Bronchial epithelial cell (primary cell): ENCODE measurements around the gene MTF2. TPM values are rescaled to one million over a fixed set of nuclear protein-coding genes. Genes with fewer than 3 reads are reported as not detected.
A peak's percentile ranks its signal among the peaks of the same experiment; 100 is the strongest.
"Not testable (repeated sequence)": the region's sequence is repeated elsewhere in the genome, so short reads cannot be mapped to it uniquely, and the experiment has no call there.

Experiments
- DNase-seq: peaks from one replicate; pipeline ENCODE4 v3.0.0-alpha.2; 2010; ENCODE audit warnings: low read depth
- FAIRE-seq: peaks from 2 replicates; lab custom pipeline; 2011; peaks lifted over from hg19 to GRCh38; lab: Jason Lieb, UNC
- H3K27me3 ChIP-seq: 2 replicates; pipeline ENCODE4 v1.5.1; 2011; ENCODE audit warnings: low read length; ENCODE audit not compliant: control insufficient read depth, insufficient read depth
- H3K36me3 ChIP-seq: 2 replicates; pipeline ENCODE4 v1.5.1; 2011; ENCODE audit warnings: low read length; ENCODE audit not compliant: control insufficient read depth, insufficient read depth
- H3K4me3 ChIP-seq: 2 replicates; pipeline ENCODE4 v1.5.1; 2011; ENCODE audit warnings: mild to moderate bottlenecking, low read depth, low read length, control low read depth
- CTCF ChIP-seq: IDR thresholded peaks from 2 replicates; pipeline ENCODE4 v1.5.1; 2011; ENCODE audit warnings: mild to moderate bottlenecking, moderate library complexity, low read length, control low read depth, inconsistent platforms; ENCODE audit not compliant: insufficient read depth, severe bottlenecking
- total RNA-seq: library from RNA; depleted of rRNA; stranded (reverse); fragments of >200 nt; gene quantifications from 2 replicates; pipeline ENCODE4 v1.2.1, GENCODE V29; 2014

MTF2 gene
- total RNA-seq, 1 donor from 2014 or later: 20.3 TPM

- no peak for TF ChIP-seq CTCF
- Histone ChIP-seq H3K36me3 (peaks cover 3% of the 10 kb centered on the region), H3K27me3 (no peaks in the 10 kb centered on the region), H3K4me3 (no peak overlapping the region)
- FAIRE-seq (no peak), DNase-seq (peak; percentile 43)
Measured at GRCh38 chr1:93155335-93155734, 76.3 kb downstream of the MTF2 start.

GRCh38 chr1:93159337-93159736 lies 80.3 kb downstream of the MTF2 start:
- no peak for TF ChIP-seq CTCF
- FAIRE-seq (no peak), DNase-seq (no peak)
- Histone ChIP-seq H3K27me3 (no peaks in the 10 kb centered on the region), H3K4me3 (no peak overlapping the region), H3K36me3 (peaks cover 2% of the 10 kb centered on the region)

- H3K27me3 ChIP-seq, H3K36me3 ChIP-seq, FAIRE-seq, DNase-seq, H3K4me3 ChIP-seq: not testable (repeated sequence)
Measured at GRCh38 chr1:93163314-93163713, 84.2 kb downstream of the MTF2 start.

GRCh38 chr1:93164816-93165215 lies 85.7 kb downstream of the MTF2 start:
- DNase-seq (no peak), FAIRE-seq (no peak)
- no peak for TF ChIP-seq CTCF
- H3K27me3 ChIP-seq: no peaks in the 10 kb centered on the region
- H3K4me3 ChIP-seq: no peak overlapping the region
- H3K36me3 ChIP-seq: no peaks in the 10 kb centered on the region

GRCh38 chr1:93165895-93166294 lies 86.8 kb downstream of the MTF2 start:
- H3K27me3 ChIP-seq, DNase-seq, H3K4me3 ChIP-seq, FAIRE-seq, H3K36me3 ChIP-seq: not testable (repeated sequence)

GRCh38 chr1:93167006-93167405 lies 87.9 kb downstream of the MTF2 start:
- Histone ChIP-seq H3K36me3 (no peaks in the 10 kb centered on the region), H3K27me3 (no peaks in the 10 kb centered on the region), H3K4me3 (no peak overlapping the region)
- TF ChIP-seq CTCF: no peak
- DNase-seq (no peak), FAIRE-seq (no peak)

GRCh38 chr1:93170141-93170678 lies 91.1 kb downstream of the MTF2 start:
- H3K36me3 ChIP-seq, DNase-seq, FAIRE-seq, H3K4me3 ChIP-seq, H3K27me3 ChIP-seq: not testable (repeated sequence)
